GM13977 (cell line): ENCODE results near the gene TGM2.

ENCODE experiments used
- DNase-seq: peaks from one replicate; pipeline ENCODE4 v3.0.0; 2012; ENCODE audit warnings: low spot score
- CTCF ChIP-seq: IDR thresholded peaks from 2 replicates; pipeline ENCODE4 v1.5.1; 2012; ENCODE audit warnings: mild to moderate bottlenecking, control low read depth; ENCODE audit not compliant: insufficient read depth; ENCODE audit errors: extremely low read depth, missing control alignments
- in situ Hi-C: fragments of 300-500 bp; cut with MboI; formaldehyde crosslinking; loops from one replicate; pipeline ENCODE4 v1.12.0; 2022; ENCODE audit warnings: low sequenced_read_pairs, low pct_unique_long_range_greater_than_20kb, mixed read lengths, inconsistent platforms; ENCODE audit not compliant: unreplicated experiment

TGM2 gene

GRCh38 chr20:38135271-38135650 lies 29.8 kb downstream of the TGM2 start:
- in situ Hi-C loops = no loop called here
- DNase-seq = no peak
- no peak for TF ChIP-seq CTCF

- no peak for TF ChIP-seq CTCF
- in situ Hi-C loops = no loop called here
Observed at GRCh38 chr20:38134427-38135270, 30.4 kb downstream of the TGM2 start.

GRCh38 chr20:38133680-38134426 lies 31.2 kb downstream of the TGM2 start:
- no peak for TF ChIP-seq CTCF
- no peak for DNase-seq
- in situ Hi-C loops = no loop called here

More at GRCh38 chr20:38134427-38135270, 30.4 kb downstream of the TGM2 start:
- DNase-seq = no peak

GRCh38 chr20:38132910-38133501 lies 32.1 kb downstream of the TGM2 start:
- in situ Hi-C loops = no loop called here
- no peak for DNase-seq
- TF ChIP-seq CTCF = no peak

GRCh38 chr20:38132156-38132909 lies 32.7 kb downstream of the TGM2 start:
- DNase-seq = no peak
- no peak for TF ChIP-seq CTCF
- in situ Hi-C loops = no loop called here

GRCh38 chr20:38131588-38132121 lies 33.4 kb downstream of the TGM2 start:
- in situ Hi-C loops = no loop called here
- no peak for TF ChIP-seq CTCF
- no peak for DNase-seq
